ENCODE results near the gene ASCC3. TPM values are rescaled to one million over a fixed set of nuclear protein-coding genes. Genes with fewer than 3 reads are reported as not detected.
A peak's percentile ranks its signal among the peaks of the same experiment; 100 is the strongest.

ASCC3 gene
- total and polyA plus RNA-seq, 2 experiments from 2014 or later, result 34.0 to 77.6 TPM

- H3K4me1 ChIP-seq (ENCODE audit: insufficient read depth), result no peaks in the 10 kb centered on the region
- H3K4me3 ChIP-seq, result no peak overlapping the region
- H3K27me3 ChIP-seq, result no peaks in the 10 kb centered on the region
- whole genome bisulfite sequencing (ENCODE audit: low lambda C conversion rate, missing lambda C conversion rate), result 70% methylated on average over 5 of the region's 5 CpGs
- H3K9me2 ChIP-seq (replicated peaks; ENCODE audit: insufficient read depth), result no peaks in the 10 kb centered on the region
- no peaks in the 10 kb centered on the region for H3K79me2 ChIP-seq
- no peak for TF ChIP-seq EZH2 (IDR thresholded peaks at IDR 0.05; ENCODE audit: borderline replicate concordance)
- peak; percentile 50 for TF ChIP-seq CTCF (IDR thresholded peaks at IDR 0.05; ENCODE audit: poor library complexity)
- no peak for TF ChIP-seq EZH2phosphoT487 (IDR thresholded peaks at IDR 0.05; ENCODE audit: low read depth, severe bottlenecking, unreplicated experiment)
- peak; percentile 19 for DNase-seq (ENCODE audit: low spot score)
- H4K20me1 ChIP-seq (ENCODE audit: insufficient read depth, poor library complexity, severe bottlenecking), result no peaks in the 10 kb centered on the region
- no peaks in the 10 kb centered on the region for H3K9me3 ChIP-seq (ENCODE audit: low read depth)
- no peak overlapping the region for H3K4me2 ChIP-seq
- H3K27ac ChIP-seq, result no peak overlapping the region
- peaks cover 3% of the 10 kb centered on the region for H3K36me3 ChIP-seq (replicated peaks; ENCODE audit: insufficient read depth, low read depth)
- no peak overlapping the region for H2AFZ ChIP-seq
Observed at GRCh38 chr6:100719883-100720682, 161.0 kb downstream of the ASCC3 start.

DNA sequence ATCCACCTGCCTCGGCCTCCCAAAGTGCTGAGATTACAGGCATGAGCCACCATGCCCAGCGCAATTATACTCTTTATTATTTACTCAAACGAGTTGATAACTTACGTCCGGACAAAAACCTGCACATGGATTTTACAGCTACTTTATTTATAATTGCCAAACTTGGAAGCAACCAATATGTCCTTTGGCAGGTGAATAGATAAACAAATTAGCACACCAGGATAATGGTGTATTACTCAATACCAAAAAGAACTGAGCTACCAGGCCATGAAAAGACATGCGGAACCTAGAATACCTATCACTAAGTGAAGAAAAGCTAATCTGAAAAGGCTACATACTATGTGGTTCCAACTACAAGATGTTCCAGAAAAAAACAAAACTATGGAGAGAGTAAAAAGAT is 168.1 kb downstream of the ASCC3 start:
- no peak overlapping the region for H3K4me3 ChIP-seq
- no peaks in the 10 kb centered on the region for H3K4me1 ChIP-seq (ENCODE audit: insufficient read depth)
- no peaks in the 10 kb centered on the region for H3K27me3 ChIP-seq
- no peak overlapping the region for H3K4me2 ChIP-seq
- no peak for TF ChIP-seq EZH2phosphoT487 (IDR thresholded peaks at IDR 0.05; ENCODE audit: low read depth, severe bottlenecking, unreplicated experiment)
- no peak for TF ChIP-seq EZH2 (IDR thresholded peaks at IDR 0.05; ENCODE audit: borderline replicate concordance)
- TF ChIP-seq CTCF (IDR thresholded peaks at IDR 0.05; ENCODE audit: poor library complexity), result no peak
- no peak for DNase-seq (ENCODE audit: low spot score)
- no peak overlapping the region for H2AFZ ChIP-seq
- no peaks in the 10 kb centered on the region for H3K9me3 ChIP-seq (ENCODE audit: low read depth)
- H3K9me2 ChIP-seq (replicated peaks; ENCODE audit: insufficient read depth), result no peaks in the 10 kb centered on the region
- H4K20me1 ChIP-seq (ENCODE audit: insufficient read depth, poor library complexity, severe bottlenecking), result no peaks in the 10 kb centered on the region
- H3K36me3 ChIP-seq (replicated peaks; ENCODE audit: insufficient read depth, low read depth), result peaks cover 3% of the 10 kb centered on the region
- H3K79me2 ChIP-seq, result no peaks in the 10 kb centered on the region
- 98% methylated on average over 6 of the region's 6 CpGs for WGBS (ENCODE audit: low lambda C conversion rate, missing lambda C conversion rate)
- H3K27ac ChIP-seq, result no peak overlapping the region

GRCh38 chr6:100706491-100706890 is 174.6 kb downstream of the ASCC3 start:
- H3K27ac ChIP-seq, result no peak overlapping the region
- no peak overlapping the region for H2AFZ ChIP-seq
- no peaks in the 10 kb centered on the region for H4K20me1 ChIP-seq (ENCODE audit: insufficient read depth, poor library complexity, severe bottlenecking)
- no peaks in the 10 kb centered on the region for H3K79me2 ChIP-seq
- H3K9me3 ChIP-seq (ENCODE audit: low read depth), result no peaks in the 10 kb centered on the region
- no peaks in the 10 kb centered on the region for H3K4me1 ChIP-seq (ENCODE audit: insufficient read depth)
- H3K27me3 ChIP-seq, result no peaks in the 10 kb centered on the region
- TF ChIP-seq CTCF (IDR thresholded peaks at IDR 0.05; ENCODE audit: poor library complexity) (no peak), EZH2 (IDR thresholded peaks at IDR 0.05; ENCODE audit: borderline replicate concordance) (no peak), EZH2phosphoT487 (IDR thresholded peaks at IDR 0.05; ENCODE audit: low read depth, severe bottlenecking, unreplicated experiment) (no peak)
- no peaks in the 10 kb centered on the region for H3K9me2 ChIP-seq (replicated peaks; ENCODE audit: insufficient read depth)
- H3K36me3 ChIP-seq (replicated peaks; ENCODE audit: insufficient read depth, low read depth), result no peaks in the 10 kb centered on the region
- H3K4me2 ChIP-seq, result no peak overlapping the region
- no peak for DNase-seq (ENCODE audit: low spot score)
- H3K4me3 ChIP-seq, result no peak overlapping the region
- WGBS (ENCODE audit: low lambda C conversion rate, missing lambda C conversion rate), result 92% methylated on average over 2 of the region's 2 CpGs

Measured in hepatocyte (in vitro differentiated cells).